Measurements from ENCODE around the gene CYP27C1.
"Not testable (repeated sequence)": the region's sequence is repeated elsewhere in the genome, so short reads cannot be mapped to it uniquely, and the experiment has no call there.

CYP27C1 gene, protein sequence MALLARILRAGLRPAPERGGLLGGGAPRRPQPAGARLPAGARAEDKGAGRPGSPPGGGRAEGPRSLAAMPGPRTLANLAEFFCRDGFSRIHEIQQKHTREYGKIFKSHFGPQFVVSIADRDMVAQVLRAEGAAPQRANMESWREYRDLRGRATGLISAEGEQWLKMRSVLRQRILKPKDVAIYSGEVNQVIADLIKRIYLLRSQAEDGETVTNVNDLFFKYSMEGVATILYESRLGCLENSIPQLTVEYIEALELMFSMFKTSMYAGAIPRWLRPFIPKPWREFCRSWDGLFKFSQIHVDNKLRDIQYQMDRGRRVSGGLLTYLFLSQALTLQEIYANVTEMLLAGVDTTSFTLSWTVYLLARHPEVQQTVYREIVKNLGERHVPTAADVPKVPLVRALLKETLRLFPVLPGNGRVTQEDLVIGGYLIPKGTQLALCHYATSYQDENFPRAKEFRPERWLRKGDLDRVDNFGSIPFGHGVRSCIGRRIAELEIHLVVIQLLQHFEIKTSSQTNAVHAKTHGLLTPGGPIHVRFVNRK

GRCh38 chr2:127220102-127220767 is at the start of gene CYP27C1:
TSS of gene CYP27C1 (minus strand) at chr2:127220299. CDS start at chr2:127220270, 29 bp downstream.
- no peak for FAIRE-seq

DNA sequence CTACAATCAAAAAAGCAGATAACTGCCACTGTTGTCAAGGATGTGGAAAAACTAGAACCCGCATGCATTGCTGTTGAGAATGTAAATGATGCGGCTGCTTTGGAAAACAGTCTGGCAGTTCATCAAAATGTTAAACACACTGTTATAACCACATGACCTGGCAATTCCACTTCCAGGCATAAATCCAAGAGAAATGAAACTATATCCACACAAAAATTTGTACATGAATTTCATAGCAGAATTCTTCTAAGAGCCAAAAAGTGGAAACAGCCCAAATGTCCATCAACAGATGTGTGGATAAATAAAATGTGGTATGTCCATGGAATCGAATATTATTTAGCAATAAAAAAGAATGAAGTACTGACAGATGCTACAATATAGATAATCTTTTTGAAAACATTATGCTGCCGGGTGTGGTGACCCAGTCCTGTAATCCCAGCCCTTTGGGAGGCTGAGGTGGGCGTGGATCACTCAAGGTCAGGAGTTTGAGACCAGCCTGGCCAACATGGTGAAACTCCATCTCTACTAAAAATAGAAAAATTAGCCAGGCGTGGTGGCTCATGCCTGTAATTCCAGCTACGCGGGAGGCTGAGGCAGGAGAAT is 41.8 kb upstream of the CYP27C1 start:
- no peak for FAIRE-seq

GRCh38 chr2:127259355-127259754 is 39.3 kb upstream of the CYP27C1 start:
- no peak for FAIRE-seq

DNA sequence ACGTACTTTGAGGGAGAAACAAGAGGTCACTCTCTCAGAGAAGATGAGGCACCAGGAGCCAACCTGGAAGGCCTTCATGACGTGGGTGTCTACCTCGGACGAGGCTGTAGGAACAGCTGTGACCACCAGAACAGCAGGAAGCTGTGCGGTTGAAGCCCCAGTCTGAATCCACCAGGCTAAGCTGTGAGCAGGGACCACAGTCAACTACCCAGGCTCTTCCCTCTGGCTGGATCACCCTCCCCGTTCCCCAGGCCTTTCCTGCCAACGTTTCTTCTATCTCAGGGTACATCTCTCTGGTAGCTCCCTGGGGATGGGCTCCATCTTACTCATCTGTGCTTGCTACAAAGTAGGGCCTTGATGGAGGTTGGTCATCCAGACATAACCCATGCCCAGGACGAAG is 36.8 kb upstream of the CYP27C1 start:
- FAIRE-seq, result no peak

DNA sequence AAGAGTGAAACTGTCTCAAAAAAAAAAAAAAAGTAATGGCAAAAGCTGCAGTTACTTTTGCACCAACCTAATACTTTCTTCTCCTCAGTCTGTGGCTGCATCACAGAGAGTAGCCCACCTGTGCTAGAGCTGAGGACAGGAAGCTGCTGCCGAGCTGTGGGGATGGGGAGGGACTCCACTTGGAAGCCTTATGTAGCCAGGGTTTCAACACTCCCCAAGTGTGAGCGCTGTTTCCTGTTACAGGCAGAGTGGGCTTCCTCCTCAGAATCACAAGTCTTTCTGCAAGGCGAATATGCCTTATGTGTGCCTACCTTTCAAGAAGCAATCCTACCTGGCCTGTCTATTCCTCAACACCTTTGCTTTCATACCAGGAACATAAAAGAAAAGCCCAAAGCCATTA is 36.3 kb upstream of the CYP27C1 start:
- no peak for FAIRE-seq

GRCh38 chr2:127255721-127256120 is 35.6 kb upstream of the CYP27C1 start:
- no peak for FAIRE-seq

DNA sequence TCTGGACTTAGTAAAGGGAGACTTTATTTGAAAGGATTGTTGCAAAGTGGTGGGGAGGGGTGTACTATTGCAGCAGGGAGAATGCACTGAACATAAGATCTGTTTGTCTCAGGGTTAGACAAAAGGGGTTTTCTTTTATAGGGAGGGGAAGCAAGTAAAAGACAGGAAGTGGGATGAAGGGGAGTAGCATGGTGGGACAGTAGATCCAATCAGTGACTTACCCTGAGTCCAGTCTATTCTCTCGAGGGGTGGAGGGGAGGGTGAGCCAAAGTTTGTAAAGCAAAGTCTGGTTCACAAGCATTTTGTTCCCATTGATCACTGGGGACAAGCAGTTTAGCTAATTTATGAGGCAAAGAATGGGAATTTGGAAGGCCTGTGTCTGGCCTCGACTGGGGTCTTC is 35.0 kb upstream of the CYP27C1 start:
- FAIRE-seq, result no peak

GRCh38 chr2:127254386-127254981 is 34.4 kb upstream of the CYP27C1 start:
- no peak for FAIRE-seq

GRCh38 chr2:127241184-127241583 is 21.1 kb upstream of the CYP27C1 start:
- FAIRE-seq, result not testable (repeated sequence)

DNA sequence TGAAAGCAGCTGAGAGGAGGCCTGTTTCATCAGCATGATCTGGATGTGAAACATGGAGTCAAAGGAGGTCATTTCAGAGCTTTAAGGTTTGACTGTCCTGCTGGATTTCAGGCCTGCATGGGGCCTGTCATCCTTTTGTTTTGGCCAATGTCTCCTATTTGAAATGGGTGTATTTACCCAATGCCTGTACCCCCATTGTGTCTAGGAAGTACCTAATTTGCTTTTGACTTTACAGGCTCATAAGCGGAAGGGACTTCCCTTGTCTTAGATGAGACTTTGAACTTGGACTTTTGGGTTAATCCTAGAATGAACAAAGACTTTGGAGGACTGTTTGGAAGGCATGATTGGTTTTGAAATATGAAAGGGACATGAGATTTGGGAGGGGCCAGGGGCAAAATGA is 19.3 kb upstream of the CYP27C1 start:
- FAIRE-seq, result no peak

DNA sequence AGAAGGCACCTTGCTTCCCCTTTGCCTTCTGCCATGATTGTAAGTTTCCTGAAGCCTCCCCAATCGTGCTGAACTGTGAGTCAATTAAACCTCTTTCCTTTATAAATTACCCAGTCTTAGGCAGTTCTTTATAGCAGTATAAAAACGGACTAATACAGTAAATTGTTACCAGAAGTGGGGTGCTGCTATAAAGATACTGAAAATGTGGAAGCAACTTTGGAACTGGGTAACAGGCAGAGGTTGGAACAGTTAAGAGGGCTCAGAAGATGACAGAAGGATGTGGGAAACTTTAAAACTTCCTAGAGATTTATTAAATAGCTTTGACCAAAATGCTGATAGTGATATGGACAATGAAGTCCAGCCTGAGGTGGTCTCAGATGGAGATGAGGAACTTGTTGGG is 17.7 kb upstream of the CYP27C1 start:
- not testable (repeated sequence) for FAIRE-seq

- FAIRE-seq, result no peak
These were observed 15.1 kb upstream of the CYP27C1 start for GRCh38 chr2:127235082-127235702.

DNA sequence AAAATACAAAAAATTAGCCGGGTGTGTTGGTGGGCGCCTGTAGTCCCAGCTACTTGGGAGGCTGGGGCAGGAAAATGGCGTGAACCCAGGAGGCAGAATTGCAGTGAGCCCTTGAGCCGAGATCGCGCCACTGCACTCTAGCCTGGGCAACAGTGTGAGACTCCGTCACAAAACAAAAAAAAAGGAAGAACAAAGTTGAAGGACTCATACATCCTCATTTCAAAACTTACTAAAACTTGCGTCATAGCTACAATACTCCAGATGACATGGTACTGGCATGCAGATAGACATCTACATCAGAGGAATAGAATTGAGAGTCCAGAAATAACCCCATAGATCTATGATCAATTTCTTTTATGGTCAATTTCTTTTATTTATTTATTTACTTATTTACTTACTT is 13.6 kb upstream of the CYP27C1 start:
- FAIRE-seq, result no peak

DNA sequence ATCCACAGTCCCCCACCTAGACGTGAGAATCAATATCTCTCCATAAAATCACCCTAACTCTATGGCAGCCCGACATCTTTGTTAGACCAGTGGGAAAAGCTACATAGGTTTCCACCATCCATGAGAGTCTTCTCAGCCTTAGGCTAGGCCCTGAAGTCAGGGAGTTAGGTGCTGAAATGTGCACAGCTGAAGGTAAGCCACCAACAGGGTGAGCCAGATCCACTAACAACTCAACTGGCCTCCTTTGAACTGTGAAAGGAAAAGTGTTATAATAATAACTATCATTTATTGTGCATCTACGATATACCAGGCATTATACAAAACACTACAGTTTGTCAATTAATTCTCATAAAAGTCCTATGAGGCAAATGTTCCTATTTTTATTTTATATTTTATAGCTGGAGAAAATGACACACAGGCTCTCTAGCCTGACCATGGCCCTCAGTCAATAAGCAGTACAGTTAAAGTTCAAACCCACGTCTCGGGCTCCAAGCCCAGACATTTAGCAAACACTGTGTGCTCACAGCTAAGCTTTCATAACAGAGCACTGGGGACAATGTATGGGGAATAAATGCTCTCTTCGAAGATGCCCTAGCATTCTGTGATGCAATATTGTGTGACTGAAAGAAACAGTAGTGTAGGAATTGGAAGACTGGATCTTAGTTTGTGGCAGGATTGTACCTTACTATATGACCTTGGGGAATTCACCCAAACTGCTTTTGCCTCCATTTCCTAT is 11.2 kb upstream of the CYP27C1 start:
- FAIRE-seq, result no peak

- no peak for FAIRE-seq
These were observed 9.5 kb upstream of the CYP27C1 start for GRCh38 chr2:127229555-127229954.

DNA sequence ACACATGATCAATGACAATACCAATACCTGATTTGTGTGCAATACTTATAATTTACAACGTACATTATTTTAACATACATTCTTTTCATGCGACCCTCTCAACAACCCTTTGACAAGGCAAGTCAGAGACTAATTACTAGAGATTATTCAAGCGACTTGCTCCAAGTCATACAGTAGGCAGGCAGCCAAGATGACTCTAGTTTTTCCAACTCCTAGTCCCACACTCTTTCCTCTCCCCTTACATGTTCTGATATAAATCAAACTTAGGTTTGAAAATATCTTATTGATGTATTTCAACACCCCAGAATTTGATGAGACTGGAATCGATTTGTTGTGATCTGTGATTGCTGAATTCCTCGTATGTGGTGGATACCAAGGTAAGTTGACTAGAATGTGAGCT is 8.0 kb upstream of the CYP27C1 start:
- no peak for FAIRE-seq

DNA sequence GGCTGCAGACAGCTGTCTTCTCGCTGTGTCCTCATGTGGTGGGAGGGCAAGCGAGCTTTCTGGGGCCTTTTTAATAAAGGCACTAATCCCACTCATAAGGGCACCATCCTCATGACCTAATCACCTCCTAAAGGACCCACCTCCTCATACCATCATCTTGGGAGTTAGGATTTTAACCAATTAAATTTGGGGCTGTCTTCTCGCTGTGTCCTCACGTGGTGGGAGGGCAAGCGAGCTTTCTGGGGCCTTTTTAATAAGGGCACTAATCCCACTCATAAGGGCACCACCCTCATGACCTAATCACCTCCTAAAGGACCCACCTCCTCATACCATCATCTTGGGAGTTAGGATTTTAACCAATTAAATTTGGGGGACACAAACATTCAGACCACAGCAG is 7.2 kb upstream of the CYP27C1 start:
- FAIRE-seq, result not testable (repeated sequence)

GRCh38 chr2:127226520-127227263 is 6.6 kb upstream of the CYP27C1 start:
- FAIRE-seq, result no peak

DNA sequence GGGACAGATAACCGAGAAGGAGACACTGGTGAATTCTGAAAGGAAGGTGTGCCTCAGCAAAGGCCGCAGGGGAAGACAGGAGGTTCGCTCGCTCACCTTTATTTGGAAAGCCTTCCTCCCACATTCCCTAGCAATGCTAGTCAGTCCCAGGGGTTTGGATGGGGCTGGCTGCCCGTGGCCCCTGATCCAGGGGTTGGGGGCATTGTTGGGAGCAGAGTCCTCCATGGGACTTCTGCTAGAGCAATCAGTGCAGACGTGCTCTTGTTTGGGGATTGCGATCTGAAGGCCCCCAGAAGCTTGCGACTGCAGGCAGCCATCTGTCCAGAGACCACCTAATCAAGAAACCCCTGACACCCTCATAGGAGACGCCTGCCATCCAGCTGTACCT is 6.0 kb upstream of the CYP27C1 start:
- no peak for FAIRE-seq

- no peak for FAIRE-seq
These were observed 5.3 kb upstream of the CYP27C1 start for GRCh38 chr2:127225186-127225960.

DNA sequence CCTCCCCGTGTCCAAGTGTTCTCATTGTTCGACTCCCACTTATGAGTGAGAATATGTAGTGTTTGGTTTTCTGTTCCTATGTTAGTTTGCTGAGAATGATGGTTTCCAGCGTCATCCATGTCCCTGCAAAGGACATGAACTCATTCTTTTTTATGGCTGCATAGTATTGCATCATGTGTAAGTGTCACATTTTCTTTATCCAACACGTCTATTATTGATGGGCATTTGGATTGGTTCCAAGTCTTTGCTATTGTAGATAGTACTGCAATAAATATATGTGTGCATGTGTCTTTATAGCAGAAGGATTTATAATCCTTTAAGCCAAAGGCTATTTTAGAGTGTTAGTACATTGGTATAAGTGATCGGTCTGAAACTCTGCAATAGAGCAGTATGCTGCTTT is 4.0 kb upstream of the CYP27C1 start:
- FAIRE-seq, result not testable (repeated sequence)

Measured in islet of Langerhans (tissue), 1 donor.